ENCODE data around the gene RORB. TPM values are rescaled to one million over a fixed set of nuclear protein-coding genes. Genes with fewer than 3 reads are reported as not detected.

RORB gene
- total and polyA plus RNA-seq, 8 donors: 0.08 to 0.92 (median 0.55) TPM; not detected in 1

DNA sequence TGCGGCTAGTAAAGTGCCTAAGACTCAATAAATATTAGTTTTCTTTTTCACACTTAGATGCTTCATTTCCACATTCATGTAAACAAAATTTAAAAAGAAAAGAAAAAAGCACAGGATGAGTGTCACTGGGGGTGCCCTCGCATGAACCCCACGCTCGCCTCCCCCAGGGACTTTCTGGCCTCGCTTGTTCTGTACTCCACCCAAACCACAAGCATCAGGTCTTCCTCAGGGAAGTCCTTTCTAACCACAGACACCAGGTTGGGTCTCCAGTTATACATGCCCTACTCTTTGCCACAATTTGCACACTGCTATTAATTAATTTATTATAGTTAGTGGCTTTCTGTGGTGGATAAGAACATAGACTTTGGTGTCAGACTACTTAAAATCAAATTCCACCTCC lies 92.4 kb downstream of the RORB start:
- H3K4me3 ChIP-seq: no peak overlapping the region
- WGBS, 5 donors: 75 to 86% (median 76%) methylated on average over 5 of the region's 5 CpGs
- DNase-seq: no peak
- H3K9me3 ChIP-seq: no peaks in the 10 kb centered on the region
- no peak for TF ChIP-seq POLR2AphosphoS5 (IDR thresholded peaks at IDR 0.05)
- TF ChIP-seq EP300 (IDR thresholded peaks at IDR 0.05): no peak
- TF ChIP-seq, protein P1, sequence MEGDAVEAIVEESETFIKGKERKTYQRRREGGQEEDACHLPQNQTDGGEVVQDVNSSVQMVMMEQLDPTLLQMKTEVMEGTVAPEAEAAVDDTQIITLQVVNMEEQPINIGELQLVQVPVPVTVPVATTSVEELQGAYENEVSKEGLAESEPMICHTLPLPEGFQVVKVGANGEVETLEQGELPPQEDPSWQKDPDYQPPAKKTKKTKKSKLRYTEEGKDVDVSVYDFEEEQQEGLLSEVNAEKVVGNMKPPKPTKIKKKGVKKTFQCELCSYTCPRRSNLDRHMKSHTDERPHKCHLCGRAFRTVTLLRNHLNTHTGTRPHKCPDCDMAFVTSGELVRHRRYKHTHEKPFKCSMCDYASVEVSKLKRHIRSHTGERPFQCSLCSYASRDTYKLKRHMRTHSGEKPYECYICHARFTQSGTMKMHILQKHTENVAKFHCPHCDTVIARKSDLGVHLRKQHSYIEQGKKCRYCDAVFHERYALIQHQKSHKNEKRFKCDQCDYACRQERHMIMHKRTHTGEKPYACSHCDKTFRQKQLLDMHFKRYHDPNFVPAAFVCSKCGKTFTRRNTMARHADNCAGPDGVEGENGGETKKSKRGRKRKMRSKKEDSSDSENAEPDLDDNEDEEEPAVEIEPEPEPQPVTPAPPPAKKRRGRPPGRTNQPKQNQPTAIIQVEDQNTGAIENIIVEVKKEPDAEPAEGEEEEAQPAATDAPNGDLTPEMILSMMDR (IDR thresholded peaks at IDR 0.05): no peak
- TF ChIP-seq POLR2A (IDR thresholded peaks at IDR 0.05): no peak
- intact Hi-C loops (cut with DNase I; ENCODE audit: low total_unique reads): no loop called here
- no peaks in the 10 kb centered on the region for H3K27me3 ChIP-seq
- no peak overlapping the region for H3K27ac ChIP-seq
- no peaks in the 10 kb centered on the region for H3K36me3 ChIP-seq
- H3K4me1 ChIP-seq: no peaks in the 10 kb centered on the region

DNA sequence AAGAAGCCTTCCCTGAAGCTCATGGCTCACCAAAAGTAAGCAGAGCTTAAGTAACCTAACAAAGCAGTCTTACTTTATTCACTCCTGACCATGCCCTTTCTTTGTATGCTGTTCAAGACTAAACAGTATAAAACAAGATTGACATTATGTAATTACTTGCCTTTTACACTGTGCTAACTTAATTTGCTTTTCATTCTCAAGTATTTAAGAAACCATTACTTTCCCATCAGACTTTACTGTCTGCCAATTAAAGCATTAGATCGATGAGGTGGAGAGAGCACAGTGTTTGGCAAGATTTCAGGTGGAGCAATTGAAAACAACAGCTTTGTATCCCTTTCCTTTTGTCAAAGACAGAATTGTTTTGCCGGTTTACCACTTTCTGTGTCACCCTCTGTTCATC lies 98.2 kb downstream of the RORB start:
- 52 to 63% (median 57%) methylated on average over 2 of the region's 2 CpGs for WGBS, 5 donors
- TF ChIP-seq, protein P1 (IDR thresholded peaks at IDR 0.05): no peak
- TF ChIP-seq EP300 (IDR thresholded peaks at IDR 0.05): no peak
- TF ChIP-seq POLR2AphosphoS5 (IDR thresholded peaks at IDR 0.05): no peak
- no peak for TF ChIP-seq POLR2A (IDR thresholded peaks at IDR 0.05)
- intact Hi-C loops (cut with DNase I; ENCODE audit: low total_unique reads): no loop called here

DNA sequence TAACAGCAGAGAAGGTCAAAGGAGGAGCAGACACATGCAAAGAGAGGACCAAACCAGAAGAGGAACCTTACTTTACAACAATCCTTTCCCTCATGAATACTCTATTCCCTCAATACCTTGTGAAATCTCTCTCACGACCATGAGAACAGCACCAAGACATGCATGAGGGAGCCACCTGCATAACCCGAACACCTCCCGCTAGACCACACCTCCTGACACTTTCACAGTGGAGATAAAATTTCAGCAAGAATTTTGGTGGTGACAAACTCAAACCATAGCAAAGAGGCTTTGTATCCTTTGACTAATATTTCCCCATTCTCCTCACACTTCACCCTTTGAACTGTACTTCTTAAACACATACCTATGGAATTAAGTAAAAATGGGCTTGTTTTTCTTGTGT lies 101.7 kb downstream of the RORB start:
- Histone ChIP-seq H3K9me3 (no peaks in the 10 kb centered on the region), H3K27me3 (no peaks in the 10 kb centered on the region), H3K36me3 (no peaks in the 10 kb centered on the region), H3K4me1 (no peaks in the 10 kb centered on the region), H3K27ac (no peak overlapping the region), H3K4me3 (no peak overlapping the region)
- no peak for DNase-seq
- intact Hi-C loops (cut with DNase I; ENCODE audit: low total_unique reads): no loop called here
- WGBS, 5 donors: 60 to 77% (median 75%) methylated on average over 3 of the region's 3 CpGs
- TF ChIP-seq POLR2A (IDR thresholded peaks at IDR 0.05) (no peak), EP300 (IDR thresholded peaks at IDR 0.05) (no peak), POLR2AphosphoS5 (IDR thresholded peaks at IDR 0.05) (no peak)
- TF ChIP-seq, protein P1 (IDR thresholded peaks at IDR 0.05): no peak

More for the DNA sequence above, 98.2 kb downstream of the RORB start:
- no peaks in the 10 kb centered on the region for H3K4me1 ChIP-seq
- H3K36me3 ChIP-seq: no peaks in the 10 kb centered on the region
- DNase-seq: peak in 1 of 2 donors; percentile 6
- no peak overlapping the region for H3K4me3 ChIP-seq
- H3K27me3 ChIP-seq: no peaks in the 10 kb centered on the region
- H3K27ac ChIP-seq: no peak overlapping the region
- no peaks in the 10 kb centered on the region for H3K9me3 ChIP-seq

DNA sequence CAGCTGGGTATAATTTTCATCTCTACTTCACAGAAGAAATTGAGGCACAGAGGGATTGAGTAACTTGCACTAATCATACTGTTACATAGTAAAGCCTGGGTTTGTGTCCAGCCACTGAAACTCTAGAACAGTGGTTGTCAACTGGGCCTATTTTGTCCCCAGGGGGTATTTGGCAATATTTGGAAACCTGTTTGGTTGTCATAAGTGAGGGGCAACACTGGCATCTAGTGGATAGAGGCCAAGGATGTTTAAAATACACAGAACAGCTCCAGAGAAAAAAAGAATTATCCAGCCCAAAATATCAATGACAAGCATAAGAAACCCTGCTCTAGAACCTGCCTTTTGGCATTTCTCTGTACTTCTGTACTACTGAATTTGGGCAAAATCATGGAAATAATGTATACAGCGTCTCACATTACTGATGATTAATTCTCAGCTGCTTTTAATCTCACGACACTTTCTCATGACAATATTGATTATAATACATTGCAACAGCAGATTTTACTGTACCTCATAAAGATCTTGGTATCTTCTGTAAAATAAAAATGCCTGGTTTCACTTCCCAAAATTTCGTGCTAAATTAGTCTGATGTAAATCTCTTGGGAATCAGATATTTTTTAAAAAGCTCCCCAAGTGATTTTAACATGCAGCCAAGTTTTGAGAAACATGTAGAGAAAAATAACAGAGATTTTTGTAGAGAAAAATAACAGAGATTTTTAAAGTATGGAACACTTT lies 112.7 kb downstream of the RORB start:
- H3K4me1 ChIP-seq: no peaks in the 10 kb centered on the region
- no peak overlapping the region for H3K4me3 ChIP-seq
- H3K27ac ChIP-seq: no peak overlapping the region
- TF ChIP-seq POLR2A (IDR thresholded peaks at IDR 0.05): no peak
- intact Hi-C loops (cut with DNase I; ENCODE audit: low total_unique reads): no loop called here
- H3K9me3 ChIP-seq: no peaks in the 10 kb centered on the region
- H3K27me3 ChIP-seq: no peaks in the 10 kb centered on the region
- 50 to 58% (median 53%) methylated on average over 3 of the region's 3 CpGs for WGBS, 5 donors
- no peak for DNase-seq
- H3K36me3 ChIP-seq: no peaks in the 10 kb centered on the region

DNA sequence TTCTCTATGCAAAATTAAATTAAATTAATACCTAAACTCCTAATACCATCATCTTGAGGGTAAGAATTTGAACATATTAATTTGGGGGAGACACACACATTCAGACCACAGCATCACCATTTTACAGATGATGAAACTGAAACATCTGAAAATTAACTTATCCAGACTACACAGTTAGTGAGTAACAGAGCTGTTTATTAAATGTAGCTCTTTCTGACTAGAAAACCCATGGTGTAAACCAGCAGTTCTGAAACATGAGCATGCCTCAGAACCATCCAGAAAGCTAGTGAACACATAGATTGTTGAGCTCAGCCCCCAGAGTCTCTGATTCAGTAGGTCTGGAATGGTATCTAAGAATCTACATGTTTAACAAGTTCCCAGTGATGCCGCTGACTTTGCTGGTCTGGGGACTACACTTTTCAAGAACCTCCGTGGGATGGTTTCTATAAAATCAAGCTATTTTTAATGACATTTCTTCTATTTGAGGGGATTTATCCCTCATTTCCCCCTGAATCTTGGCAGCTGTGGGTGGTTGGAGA lies 113.5 kb downstream of the RORB start:
- TF ChIP-seq POLR2A (IDR thresholded peaks at IDR 0.05): no peak
- no peak for TF ChIP-seq POLR2AphosphoS5 (IDR thresholded peaks at IDR 0.05)
- TF ChIP-seq, protein P1 (IDR thresholded peaks at IDR 0.05): no peak
- TF ChIP-seq EP300 (IDR thresholded peaks at IDR 0.05): no peak
- H3K27me3 ChIP-seq: no peaks in the 10 kb centered on the region
- WGBS, 5 donors: 75 to 89% (median 84%) methylated on average over 2 of the region's 2 CpGs
- no peak overlapping the region for H3K4me3 ChIP-seq
- DNase-seq: no peak
- H3K9me3 ChIP-seq: no peaks in the 10 kb centered on the region
- H3K27ac ChIP-seq: no peak overlapping the region
- no peaks in the 10 kb centered on the region for H3K36me3 ChIP-seq
- H3K4me1 ChIP-seq: no peaks in the 10 kb centered on the region
- intact Hi-C loops (cut with DNase I; ENCODE audit: low total_unique reads): no loop called here
